AG10803 (cell line): ENCODE measurements around the gene ST14.
"Not testable (repeated sequence)": the region's sequence is repeated elsewhere in the genome, so short reads cannot be mapped to it uniquely, and the experiment has no call there.

Experiments
- DNase-seq: peaks from one replicate; pipeline ENCODE4 v3.0.0; 2010; ENCODE audit warnings: low read depth
- H3K4me3 ChIP-seq: 2 replicates; pipeline ENCODE4 v1.5.1; 2011; ENCODE audit warnings: mild to moderate bottlenecking, low read length, control low read depth
- TF ChIP-seq, protein P1 (sequence below): conservative IDR thresholded peaks from 2 replicates; pipeline ENCODE4 v1.5.1; 2011; ENCODE audit warnings: mild to moderate bottlenecking, low read length, control low read depth, inconsistent platforms

Gene ST14

DNA sequence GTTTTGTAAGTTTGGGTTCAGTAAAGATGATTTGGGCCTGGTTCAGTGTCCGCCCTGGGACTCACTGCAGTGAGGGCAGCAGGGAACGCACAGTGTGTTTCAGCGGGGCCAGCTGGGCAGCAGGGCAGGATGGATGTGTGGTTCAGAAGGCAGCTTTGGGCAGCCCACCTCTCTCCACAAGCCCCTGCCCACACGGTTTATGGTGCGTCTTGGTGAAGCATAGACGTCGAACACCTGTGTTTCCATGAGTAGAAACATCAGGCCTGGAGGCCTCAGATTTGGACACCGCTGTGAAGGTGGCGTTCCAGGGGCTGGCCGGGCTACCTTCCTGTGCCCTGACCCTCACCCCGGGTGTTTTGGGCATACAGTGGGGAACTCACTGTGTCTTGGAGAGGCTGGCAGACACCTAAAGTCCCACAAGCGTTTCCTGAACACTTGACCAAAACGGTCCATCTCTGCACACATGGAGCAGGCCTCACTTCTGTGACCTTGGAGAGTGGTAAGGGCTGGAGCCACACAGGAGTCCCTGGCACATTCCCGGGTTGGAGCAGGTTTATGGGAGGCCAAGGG is 59.0 kb downstream of the ST14 start:
- H3K4me3 ChIP-seq: no peak overlapping the region
- TF ChIP-seq, protein P1, sequence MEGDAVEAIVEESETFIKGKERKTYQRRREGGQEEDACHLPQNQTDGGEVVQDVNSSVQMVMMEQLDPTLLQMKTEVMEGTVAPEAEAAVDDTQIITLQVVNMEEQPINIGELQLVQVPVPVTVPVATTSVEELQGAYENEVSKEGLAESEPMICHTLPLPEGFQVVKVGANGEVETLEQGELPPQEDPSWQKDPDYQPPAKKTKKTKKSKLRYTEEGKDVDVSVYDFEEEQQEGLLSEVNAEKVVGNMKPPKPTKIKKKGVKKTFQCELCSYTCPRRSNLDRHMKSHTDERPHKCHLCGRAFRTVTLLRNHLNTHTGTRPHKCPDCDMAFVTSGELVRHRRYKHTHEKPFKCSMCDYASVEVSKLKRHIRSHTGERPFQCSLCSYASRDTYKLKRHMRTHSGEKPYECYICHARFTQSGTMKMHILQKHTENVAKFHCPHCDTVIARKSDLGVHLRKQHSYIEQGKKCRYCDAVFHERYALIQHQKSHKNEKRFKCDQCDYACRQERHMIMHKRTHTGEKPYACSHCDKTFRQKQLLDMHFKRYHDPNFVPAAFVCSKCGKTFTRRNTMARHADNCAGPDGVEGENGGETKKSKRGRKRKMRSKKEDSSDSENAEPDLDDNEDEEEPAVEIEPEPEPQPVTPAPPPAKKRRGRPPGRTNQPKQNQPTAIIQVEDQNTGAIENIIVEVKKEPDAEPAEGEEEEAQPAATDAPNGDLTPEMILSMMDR: no peak
- no peak for DNase-seq

GRCh38 chr11:130219148-130219547 is 59.6 kb downstream of the ST14 start:
- TF ChIP-seq, protein P1: no peak
- no peak for DNase-seq
- no peak overlapping the region for H3K4me3 ChIP-seq

DNA sequence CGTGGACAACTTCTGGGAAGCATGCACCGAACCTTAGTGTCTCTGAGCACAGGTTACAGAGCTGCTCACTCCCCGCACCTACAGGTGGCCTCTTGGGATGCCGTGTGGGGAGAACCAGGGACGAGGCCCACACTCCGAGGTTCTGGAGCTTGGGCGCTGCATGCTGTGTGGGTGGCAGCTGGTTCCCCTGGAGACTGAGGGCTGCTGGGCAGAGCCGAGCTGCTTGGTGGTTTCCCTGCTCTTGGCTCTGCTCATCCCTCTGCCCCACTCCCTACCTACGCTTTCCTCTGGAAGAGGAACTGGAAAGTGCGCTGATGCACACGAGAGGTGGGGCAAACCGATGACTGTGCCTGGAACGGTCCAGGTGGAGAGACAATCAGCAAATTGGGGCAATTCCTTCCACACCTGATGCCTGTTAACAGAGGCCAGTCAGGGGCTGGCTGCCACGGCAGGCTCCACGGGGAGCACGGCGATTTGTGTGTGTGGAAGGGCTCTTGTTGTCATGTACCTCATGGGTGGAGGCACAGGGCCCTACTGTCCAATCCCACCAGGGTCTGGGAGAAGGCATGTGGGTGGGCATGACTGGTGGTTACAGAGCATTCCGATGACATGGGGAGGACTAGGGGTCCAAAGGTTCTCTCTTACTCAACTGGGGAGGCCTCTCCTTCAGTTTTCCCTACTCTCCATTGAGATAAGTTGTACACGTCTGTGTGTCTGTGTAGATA is 60.9 kb downstream of the ST14 start:
- TF ChIP-seq, protein P1: no peak
- no peak for DNase-seq
- H3K4me3 ChIP-seq: no peak overlapping the region

DNA sequence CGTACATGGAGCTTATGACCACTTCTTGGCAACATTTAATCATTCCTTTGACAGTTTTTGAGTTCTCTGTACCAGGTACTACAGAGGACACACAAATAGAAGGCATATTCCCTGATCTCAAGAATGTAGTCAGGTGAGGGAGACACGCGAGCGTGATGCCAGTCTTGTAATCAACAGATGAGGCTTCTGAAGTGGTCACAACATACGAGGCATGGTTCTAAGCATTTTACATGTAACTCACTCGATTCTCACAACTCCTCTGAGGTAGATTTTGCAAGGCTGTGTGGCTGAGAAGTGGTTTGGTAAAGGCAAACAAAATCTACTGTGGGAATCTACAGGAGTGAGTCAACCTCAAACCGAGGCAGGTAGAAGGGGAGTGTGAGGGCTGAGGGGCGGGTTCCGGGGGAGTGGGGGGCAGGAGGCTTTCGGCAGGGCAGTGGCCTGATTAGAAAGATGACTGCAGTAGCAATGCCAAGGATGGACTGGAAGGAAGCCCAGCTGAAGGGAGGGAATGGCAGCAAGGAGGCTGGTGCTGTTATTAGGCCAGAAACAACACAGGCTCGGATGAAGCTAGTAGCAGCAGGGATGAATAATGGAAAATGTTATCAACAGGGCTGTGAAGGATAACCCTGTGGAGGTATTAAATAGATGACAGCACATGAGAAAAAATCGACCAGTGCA is 63.8 kb downstream of the ST14 start:
- H3K4me3 ChIP-seq: no peak overlapping the region
- DNase-seq: no peak
- TF ChIP-seq, protein P1: no peak

GRCh38 chr11:130227373-130227772 is 67.8 kb downstream of the ST14 start:
- TF ChIP-seq, protein P1: no peak
- no peak overlapping the region for H3K4me3 ChIP-seq
- DNase-seq: no peak

- H3K4me3 ChIP-seq, DNase-seq: not testable (repeated sequence)
These were observed 73.9 kb downstream of the ST14 start for GRCh38 chr11:130233486-130233885.

GRCh38 chr11:130233888-130234287 is 74.3 kb downstream of the ST14 start:
- not testable (repeated sequence) for DNase-seq, H3K4me3 ChIP-seq

DNA sequence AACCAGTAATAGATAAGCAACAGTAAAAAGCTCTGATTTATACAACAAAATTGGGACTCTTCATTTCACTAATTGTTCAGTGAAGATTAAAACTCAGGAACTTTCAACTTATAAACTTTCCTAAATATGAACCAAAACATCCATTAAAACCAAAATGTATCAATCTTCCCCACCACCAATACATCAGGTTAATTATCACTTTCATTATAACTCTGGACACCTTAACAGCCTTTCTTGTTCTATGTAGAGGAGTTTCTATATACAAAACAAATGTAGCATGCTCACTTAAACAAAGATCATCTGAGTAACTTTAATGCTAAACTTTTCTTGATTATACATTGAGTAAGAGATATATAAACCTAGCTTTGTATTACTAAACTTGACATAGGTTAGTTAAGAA is 74.7 kb downstream of the ST14 start:
- no peak overlapping the region for H3K4me3 ChIP-seq
- no peak for DNase-seq
- TF ChIP-seq, protein P1: no peak
